RCC 7860 (cell line): ENCODE data around the gene UBE2H.
A peak's percentile ranks its signal among the peaks of the same experiment; 100 is the strongest.
"Not testable (repeated sequence)": the region's sequence is repeated elsewhere in the genome, so short reads cannot be mapped to it uniquely, and the experiment has no call there.

Experiments
- DNase-seq: peaks from one replicate; pipeline ENCODE4 v3.0.0-alpha.2; 2015; ENCODE audit warnings: low spot score
- FAIRE-seq: peaks from 2 replicates; lab custom pipeline; 2012; peaks lifted over from hg19 to GRCh38; lab: Jason Lieb, UNC

Gene UBE2H

GRCh38 chr7:129911790-129912189 lies 41.0 kb downstream of the UBE2H start:
- DNase-seq (no peak), FAIRE-seq (no peak)

- DNase-seq (no peak), FAIRE-seq (no peak)
Measured at GRCh38 chr7:129909669-129910068, 43.1 kb downstream of the UBE2H start.

GRCh38 chr7:129908181-129908580 lies 44.6 kb downstream of the UBE2H start:
- FAIRE-seq (peak; percentile 22), DNase-seq (no peak)

GRCh38 chr7:129907122-129907736 lies 45.5 kb downstream of the UBE2H start:
- FAIRE-seq (no peak), DNase-seq (no peak)

- peak; percentile 89 for FAIRE-seq
Measured at GRCh38 chr7:129906700-129907099, 46.1 kb downstream of the UBE2H start.

GRCh38 chr7:129903935-129904334 lies 48.8 kb downstream of the UBE2H start:
- DNase-seq (no peak), FAIRE-seq (no peak)

More at GRCh38 chr7:129906700-129907099, 46.1 kb downstream of the UBE2H start:
- DNase-seq, result peak; percentile 89

- DNase-seq (no peak), FAIRE-seq (no peak)
Measured at GRCh38 chr7:129902788-129903422, 49.9 kb downstream of the UBE2H start.

GRCh38 chr7:129898502-129899160 lies 54.1 kb downstream of the UBE2H start:
- no peak for FAIRE-seq
- no peak for DNase-seq

GRCh38 chr7:129898007-129898406 lies 54.8 kb downstream of the UBE2H start:
- DNase-seq, result no peak
- no peak for FAIRE-seq

GRCh38 chr7:129896568-129897382 lies 56.0 kb downstream of the UBE2H start:
- DNase-seq, result peak; percentile 76
- peak; percentile 91 for FAIRE-seq

- not testable (repeated sequence) for DNase-seq, FAIRE-seq
Measured at GRCh38 chr7:129894184-129894583, 58.6 kb downstream of the UBE2H start.

- DNase-seq, result no peak
- FAIRE-seq, result no peak
Measured at GRCh38 chr7:129890090-129890489, 62.7 kb downstream of the UBE2H start.

GRCh38 chr7:129889133-129889844 lies 63.5 kb downstream of the UBE2H start:
- FAIRE-seq, result no peak
- no peak for DNase-seq

- DNase-seq (no peak), FAIRE-seq (no peak)
Measured at GRCh38 chr7:129887865-129888264, 64.9 kb downstream of the UBE2H start.

GRCh38 chr7:129886818-129887186 lies 66.0 kb downstream of the UBE2H start:
- no peak for FAIRE-seq
- DNase-seq, result no peak

GRCh38 chr7:129886167-129886817 lies 66.5 kb downstream of the UBE2H start:
- peak; percentile 52 for FAIRE-seq

GRCh38 chr7:129884495-129884894 lies 68.3 kb downstream of the UBE2H start:
- DNase-seq (no peak), FAIRE-seq (no peak)

More at GRCh38 chr7:129886167-129886817, 66.5 kb downstream of the UBE2H start:
- DNase-seq, result no peak

- no peak for FAIRE-seq
- no peak for DNase-seq
Measured at GRCh38 chr7:129883151-129883550, 69.6 kb downstream of the UBE2H start.

GRCh38 chr7:129882531-129882930 lies 70.2 kb downstream of the UBE2H start:
- DNase-seq, result peak; percentile 43
- peak; percentile 85 for FAIRE-seq

GRCh38 chr7:129877146-129877792 lies 75.5 kb downstream of the UBE2H start:
- DNase-seq (no peak), FAIRE-seq (peak; percentile 30)
